Measurements from ENCODE around the gene MDFIC.

- TF ChIP-seq POLR2A (IDR thresholded peaks at IDR 0.05; ENCODE audit: extremely low read depth, insufficient read length) = no peak
- TF ChIP-seq MAX (IDR thresholded peaks at IDR 0.05; ENCODE audit: low read depth, low read length) = no peak
- TF ChIP-seq CTCF (IDR thresholded peaks at IDR 0.05; ENCODE audit: low read depth, low read length) = no peak
These were observed 12.2 kb downstream of the MDFIC start for GRCh38 chr7:114934086-114934485.

All from NB4 (cell line).